DOHH2 (cell line): Measurements from ENCODE around the gene CEP70.

ENCODE experiments used
- H3F3A ChIP-seq: fragments of 200-600 bp; sonication (generic), shearing (Covaris generic); 2 replicates; pipeline ENCODE4 v1.6.0; 2016; ENCODE audit warnings: antibody characterized with exemption, mild to moderate bottlenecking; ENCODE audit not compliant: control insufficient read depth, insufficient read depth
- H3K27ac ChIP-seq: fragments of 200-600 bp; sonication (generic); 2 replicates; pipeline ENCODE4 v1.5.1; 2014; ENCODE audit warnings: low read depth, mild to moderate bottlenecking, low read length, moderate library complexity
- H3K27me3 ChIP-seq: fragments of 200-600 bp; sonication (generic); 2 replicates; pipeline ENCODE4 v1.6.1; 2014; ENCODE audit warnings: mild to moderate bottlenecking, low read length, mixed read lengths; ENCODE audit not compliant: control insufficient read depth
- H3K36me3 ChIP-seq: fragments of 200-600 bp; sonication (generic); 2 replicates; pipeline ENCODE4 v1.6.1; 2014; ENCODE audit warnings: mild to moderate bottlenecking, low read length, moderate library complexity, mixed read lengths; ENCODE audit not compliant: control insufficient read depth
- H3K4me1 ChIP-seq: fragments of 200-600 bp; sonication (generic); 2 replicates; pipeline ENCODE4 v1.6.1; 2014; ENCODE audit warnings: mild to moderate bottlenecking, low read length, mixed read lengths; ENCODE audit not compliant: control insufficient read depth
- H3K4me2 ChIP-seq: fragments of 200-600 bp; sonication (generic); 2 replicates; pipeline ENCODE4 v1.6.0; 2014; ENCODE audit warnings: mild to moderate bottlenecking, low read length, moderate library complexity
- H3K4me3 ChIP-seq: fragments of 200-600 bp; sonication (generic); 2 replicates; pipeline ENCODE4 v1.5.1; 2014; ENCODE audit warnings: mild to moderate bottlenecking, low read length, mixed read lengths
- H3K79me2 ChIP-seq: fragments of 200-600 bp; sonication (generic); 2 replicates; pipeline ENCODE4 v1.6.1; 2014; ENCODE audit warnings: mild to moderate bottlenecking, low read length, mixed read lengths; ENCODE audit not compliant: control insufficient read depth
- H3K9me2 ChIP-seq: fragments of 200-600 bp; sonication (generic); replicated peaks from 2 replicates; pipeline ENCODE4 v1.6.1; 2014; ENCODE audit warnings: mild to moderate bottlenecking, low read length, mixed read lengths; ENCODE audit not compliant: control insufficient read depth
- H3K9me3 ChIP-seq: fragments of 200-600 bp; sonication (generic); 2 replicates; pipeline ENCODE4 v1.6.1; 2014; ENCODE audit warnings: antibody characterized with exemption, low read length, mixed read lengths; ENCODE audit not compliant: control insufficient read depth, insufficient read depth
- H4K20me1 ChIP-seq: fragments of 200-600 bp; sonication (generic); 2 replicates; pipeline ENCODE4 v1.6.0; 2014; ENCODE audit warnings: low read depth, mild to moderate bottlenecking, antibody characterized with exemption, low read length, moderate library complexity; ENCODE audit not compliant: control insufficient read depth, insufficient read depth
- EZH2phosphoT487 ChIP-seq: fragments of 200-600 bp; sonication (generic); IDR thresholded peaks from 2 replicates; pipeline ENCODE4 v1.6.1; 2017; ENCODE audit warnings: borderline replicate concordance, mild to moderate bottlenecking, antibody characterized with exemption, low read length, moderate library complexity, mixed read lengths
- TF ChIP-seq, protein P1 (sequence below): fragments of 200-600 bp; sonication (generic); IDR thresholded peaks from one replicate; pipeline ENCODE4 v1.5.1; 2014; ENCODE audit warnings: antibody characterized with exemption, mild to moderate bottlenecking, low read depth, low read length; ENCODE audit not compliant: poor library complexity, severe bottlenecking

CEP70 gene

DNA sequence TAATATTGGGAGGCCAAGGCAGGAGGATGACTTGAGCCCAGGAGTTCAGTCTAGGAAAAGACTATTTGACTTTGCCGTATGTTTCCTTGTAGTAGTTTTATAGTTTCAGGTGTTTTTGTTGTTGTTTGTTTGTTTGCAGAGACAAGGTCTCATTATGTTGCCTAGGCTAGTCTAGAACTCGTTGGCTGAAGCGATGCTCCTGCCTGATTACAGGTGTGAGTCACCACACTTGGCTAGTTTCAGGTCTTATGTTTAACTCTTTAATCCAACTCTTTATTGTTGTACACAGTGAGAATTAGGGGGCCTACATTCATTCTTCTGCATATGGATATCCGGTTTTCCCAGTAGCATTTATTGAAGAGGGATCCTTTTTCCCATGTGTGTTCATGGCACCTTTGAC lies 46.5 kb upstream of the CEP70 start:
- Histone ChIP-seq H3K79me2 (no peaks in the 10 kb centered on the region), H3K27me3 (no peaks in the 10 kb centered on the region), H3K4me2 (no peak overlapping the region), H3K36me3 (peaks cover 6% of the 10 kb centered on the region; the same call in 1 of the 2 replicates), H3K4me1 (peaks cover 9% of the 10 kb centered on the region), H4K20me1 (no peaks in the 10 kb centered on the region), H3F3A (peaks cover 7% of the 10 kb centered on the region), H3K27ac (no peak overlapping the region), H3K4me3 (no peak overlapping the region), H3K9me3 (no peaks in the 10 kb centered on the region), H3K9me2 (no peaks in the 10 kb centered on the region)
- TF ChIP-seq, protein P1, sequence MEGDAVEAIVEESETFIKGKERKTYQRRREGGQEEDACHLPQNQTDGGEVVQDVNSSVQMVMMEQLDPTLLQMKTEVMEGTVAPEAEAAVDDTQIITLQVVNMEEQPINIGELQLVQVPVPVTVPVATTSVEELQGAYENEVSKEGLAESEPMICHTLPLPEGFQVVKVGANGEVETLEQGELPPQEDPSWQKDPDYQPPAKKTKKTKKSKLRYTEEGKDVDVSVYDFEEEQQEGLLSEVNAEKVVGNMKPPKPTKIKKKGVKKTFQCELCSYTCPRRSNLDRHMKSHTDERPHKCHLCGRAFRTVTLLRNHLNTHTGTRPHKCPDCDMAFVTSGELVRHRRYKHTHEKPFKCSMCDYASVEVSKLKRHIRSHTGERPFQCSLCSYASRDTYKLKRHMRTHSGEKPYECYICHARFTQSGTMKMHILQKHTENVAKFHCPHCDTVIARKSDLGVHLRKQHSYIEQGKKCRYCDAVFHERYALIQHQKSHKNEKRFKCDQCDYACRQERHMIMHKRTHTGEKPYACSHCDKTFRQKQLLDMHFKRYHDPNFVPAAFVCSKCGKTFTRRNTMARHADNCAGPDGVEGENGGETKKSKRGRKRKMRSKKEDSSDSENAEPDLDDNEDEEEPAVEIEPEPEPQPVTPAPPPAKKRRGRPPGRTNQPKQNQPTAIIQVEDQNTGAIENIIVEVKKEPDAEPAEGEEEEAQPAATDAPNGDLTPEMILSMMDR = no peak
- no peak for TF ChIP-seq EZH2phosphoT487

DNA sequence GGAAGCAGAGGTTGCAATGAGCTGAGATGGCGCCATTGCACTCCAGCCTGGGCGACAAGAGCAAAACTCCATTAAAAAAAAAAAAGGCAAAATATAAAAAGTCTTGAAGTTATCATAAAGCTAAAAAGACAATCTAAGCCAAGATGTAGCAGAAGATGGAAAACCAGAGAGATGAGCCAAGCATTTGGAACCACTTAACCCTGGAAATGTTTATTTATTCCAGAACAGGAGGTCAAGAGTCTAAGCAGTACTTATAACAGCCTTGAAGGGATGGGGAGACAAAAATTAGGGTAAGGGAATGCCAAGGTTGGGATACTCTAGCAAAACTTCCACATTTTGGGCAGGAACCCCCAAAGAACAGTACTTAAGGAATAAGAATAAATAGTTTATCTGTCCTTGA lies 44.6 kb upstream of the CEP70 start:
- H3K79me2 ChIP-seq = no peaks in the 10 kb centered on the region
- TF ChIP-seq, protein P1 = no peak
- TF ChIP-seq EZH2phosphoT487 = no peak
- no peak overlapping the region for H3K27ac ChIP-seq
- H3K4me2 ChIP-seq = no peak overlapping the region
- H3K36me3 ChIP-seq = peaks cover 11% of the 10 kb centered on the region; the same call in 1 of the 2 replicates
- H3K9me3 ChIP-seq = no peaks in the 10 kb centered on the region
- no peaks in the 10 kb centered on the region for H3K9me2 ChIP-seq
- no peak overlapping the region for H3K4me3 ChIP-seq
- peaks cover 9% of the 10 kb centered on the region for H3K4me1 ChIP-seq
- no peaks in the 10 kb centered on the region for H4K20me1 ChIP-seq
- H3K27me3 ChIP-seq = no peaks in the 10 kb centered on the region
- H3F3A ChIP-seq = peaks cover 7% of the 10 kb centered on the region

DNA sequence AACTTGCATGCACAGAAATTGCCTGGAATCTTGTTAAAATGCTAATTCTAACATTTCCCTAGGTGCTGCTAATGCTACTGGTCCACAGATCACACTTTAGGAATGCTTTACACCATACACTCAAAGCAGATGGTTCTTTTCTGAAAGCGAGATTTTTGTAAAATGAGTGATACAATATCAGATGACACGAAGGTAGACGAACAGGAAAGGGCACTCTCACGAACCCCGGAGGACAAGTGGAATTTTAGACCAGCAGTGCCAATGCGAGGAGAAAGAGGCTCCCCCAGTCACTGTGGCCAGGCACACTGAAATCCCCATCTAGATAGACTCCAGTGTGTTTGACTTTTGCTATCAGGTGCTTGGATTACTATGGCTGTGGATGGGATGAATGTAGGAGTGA lies 35.5 kb upstream of the CEP70 start:
- Histone ChIP-seq H3K27ac (no peak overlapping the region), H3K27me3 (no peaks in the 10 kb centered on the region), H3F3A (no peaks in the 10 kb centered on the region), H3K4me1 (no peaks in the 10 kb centered on the region), H3K4me3 (no peak overlapping the region), H3K36me3 (peaks cover 59% of the 10 kb centered on the region), H3K79me2 (no peaks in the 10 kb centered on the region), H3K9me3 (no peaks in the 10 kb centered on the region), H4K20me1 (no peaks in the 10 kb centered on the region; the same call in 1 of the 2 replicates), H3K9me2 (no peaks in the 10 kb centered on the region), H3K4me2 (no peak overlapping the region)
- TF ChIP-seq, protein P1 = no peak
- TF ChIP-seq EZH2phosphoT487 = no peak
